ENCODE data around the gene FOXP3. TPM values are rescaled to one million over a fixed set of nuclear protein-coding genes. Genes with fewer than 3 reads are reported as not detected.

The FOXP3 gene
- total RNA-seq, 1 experiment from 2014 or later = 0.14 TPM

GRCh38 chrX:49206543-49206942, 58.0 kb downstream of the FOXP3 start:
- DNase-seq = no peak
- Histone ChIP-seq H3K27me3 (ENCODE audit: control insufficient read depth, insufficient read depth, low read length) (no peaks in the 10 kb centered on the region), H3K4me3 (ENCODE audit: insufficient read depth, low read depth, low read length) (no peak overlapping the region), H3K36me3 (replicated peaks; ENCODE audit: control insufficient read depth, insufficient read depth, low read length) (no peaks in the 10 kb centered on the region)

GRCh38 chrX:49205443-49205842, 59.1 kb downstream of the FOXP3 start:
- H3K4me3 ChIP-seq (ENCODE audit: insufficient read depth, low read depth, low read length) = no peak overlapping the region
- no peak for DNase-seq
- no peaks in the 10 kb centered on the region for H3K27me3 ChIP-seq (ENCODE audit: control insufficient read depth, insufficient read depth, low read length)
- H3K36me3 ChIP-seq (replicated peaks; ENCODE audit: control insufficient read depth, insufficient read depth, low read length) = no peaks in the 10 kb centered on the region

DNA sequence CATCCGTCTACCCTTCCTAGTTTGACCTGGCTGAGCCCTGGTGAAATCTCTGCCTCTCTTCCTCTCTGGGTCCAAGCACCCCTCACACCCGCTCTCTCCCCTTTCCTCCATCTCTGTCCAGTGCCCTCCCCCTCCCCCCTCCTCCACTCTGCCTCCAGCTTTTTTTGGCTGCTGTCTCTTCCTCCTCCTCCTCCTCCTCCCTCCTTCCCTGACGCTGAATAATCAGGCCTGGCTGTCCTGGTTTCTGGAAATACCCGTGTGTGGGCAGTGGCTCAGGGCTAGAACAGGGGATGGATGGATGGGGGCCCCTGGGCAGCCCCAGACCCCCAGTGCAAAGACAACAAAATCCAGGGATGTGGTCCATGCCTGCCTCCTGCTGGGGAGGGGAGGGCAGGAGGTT, 59.8 kb downstream of the FOXP3 start:
- no peak for DNase-seq

GRCh38 chrX:49204017-49204416, 60.5 kb downstream of the FOXP3 start:
- H3K27me3 ChIP-seq (ENCODE audit: control insufficient read depth, insufficient read depth, low read length) = peaks cover 2% of the 10 kb centered on the region; the same call in 1 of the 2 replicates
- no peak for DNase-seq
- H3K4me3 ChIP-seq (ENCODE audit: insufficient read depth, low read depth, low read length) = no peak overlapping the region
- no peaks in the 10 kb centered on the region for H3K36me3 ChIP-seq (replicated peaks; ENCODE audit: control insufficient read depth, insufficient read depth, low read length)

More for the DNA sequence above, 59.8 kb downstream of the FOXP3 start:
- no peaks in the 10 kb centered on the region for H3K36me3 ChIP-seq (replicated peaks; ENCODE audit: control insufficient read depth, insufficient read depth, low read length)
- no peaks in the 10 kb centered on the region for H3K27me3 ChIP-seq (ENCODE audit: control insufficient read depth, insufficient read depth, low read length)
- H3K4me3 ChIP-seq (ENCODE audit: insufficient read depth, low read depth, low read length) = no peak overlapping the region

GRCh38 chrX:49203536-49203935, 61.0 kb downstream of the FOXP3 start:
- H3K36me3 ChIP-seq (replicated peaks; ENCODE audit: control insufficient read depth, insufficient read depth, low read length) = no peaks in the 10 kb centered on the region
- no peak overlapping the region for H3K4me3 ChIP-seq (ENCODE audit: insufficient read depth, low read depth, low read length)
- no peak for DNase-seq
- peaks cover 4% of the 10 kb centered on the region; the same call in 1 of the 2 replicates for H3K27me3 ChIP-seq (ENCODE audit: control insufficient read depth, insufficient read depth, low read length)

DNA sequence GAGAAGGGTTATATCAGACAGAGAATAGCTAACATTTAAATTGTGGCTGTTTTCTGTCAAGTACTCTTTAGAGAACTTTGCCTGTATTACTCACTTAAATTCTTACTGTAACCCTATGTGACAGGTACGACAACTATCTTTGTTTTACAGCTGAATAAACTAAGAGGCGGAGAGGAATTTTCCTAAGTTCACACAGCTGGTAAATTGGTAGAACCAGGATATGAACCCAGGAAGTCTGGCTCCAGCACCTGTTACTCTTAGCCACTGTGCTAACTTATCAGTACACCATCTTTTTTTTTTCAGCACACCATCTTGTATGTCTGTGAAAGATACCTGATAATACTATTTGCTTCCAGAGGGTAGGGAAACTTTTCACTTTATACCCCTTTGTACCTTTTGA, 62.5 kb downstream of the FOXP3 start:
- H3K4me3 ChIP-seq (ENCODE audit: insufficient read depth, low read depth, low read length) = no peak overlapping the region
- no peak for DNase-seq
- H3K36me3 ChIP-seq (replicated peaks; ENCODE audit: control insufficient read depth, insufficient read depth, low read length) = no peaks in the 10 kb centered on the region

More for the DNA sequence above, 62.5 kb downstream of the FOXP3 start:
- peaks cover 4% of the 10 kb centered on the region; the same call in 1 of the 2 replicates for H3K27me3 ChIP-seq (ENCODE audit: control insufficient read depth, insufficient read depth, low read length)

Other genes starting within 250 kb of the FOXP3 start
- 41.6 and 45.9 TPM in 2 replicates for gene TFE3, start 221.4 kb downstream of the FOXP3 start, total RNA-seq (2014; rRNA removed; shearing (Covaris generic))
- 4.7 and 5.8 TPM in 2 replicates for gene CCDC120, start 205.7 kb downstream of the FOXP3 start, total RNA-seq (2014; rRNA removed; shearing (Covaris generic))
- 6.3 and 6.7 TPM in 2 replicates for gene PRAF2, start 190.7 kb downstream of the FOXP3 start, total RNA-seq (2014; rRNA removed; shearing (Covaris generic))
- gene WDR45, start 184.8 kb downstream of the FOXP3 start, total RNA-seq (2014; rRNA removed; shearing (Covaris generic)) = 28.5 and 33.6 TPM in 2 replicates
- gene GPKOW, start 141.0 kb downstream of the FOXP3 start, total RNA-seq (2014; rRNA removed; shearing (Covaris generic)) = 24.4 and 31.4 TPM in 2 replicates
- gene MAGIX, start 102.0 kb downstream of the FOXP3 start, total RNA-seq (2014; rRNA removed; shearing (Covaris generic)) = 0.21 and 1.00 TPM in 2 replicates
- 1.1 and 1.5 TPM in 2 replicates for gene PLP2, start 92.8 kb downstream of the FOXP3 start, total RNA-seq (2014; rRNA removed; shearing (Covaris generic))
- gene PRICKLE3, start 78.3 kb downstream of the FOXP3 start, total RNA-seq (2014; rRNA removed; shearing (Covaris generic)) = 8.9 and 13.9 TPM in 2 replicates
- 1.7 and 1.9 TPM in 2 replicates for gene SYP, start 64.5 kb downstream of the FOXP3 start, total RNA-seq (2014; rRNA removed; shearing (Covaris generic))
- gene CACNA1F, start 31.4 kb downstream of the FOXP3 start, total RNA-seq (2014; rRNA removed; shearing (Covaris generic)) = 0.55 and 2.1 TPM in 2 replicates
- gene CCDC22, start 29.2 kb downstream of the FOXP3 start, total RNA-seq (2014; rRNA removed; shearing (Covaris generic)) = 11.1 and 13.7 TPM in 2 replicates
- 8.9 and 16.4 TPM in 2 replicates for gene PPP1R3F, start 5.1 kb upstream of the FOXP3 start, total RNA-seq (2014; rRNA removed; shearing (Covaris generic))
- not detected in 2 replicates for gene GAGE10, start 38.9 kb upstream of the FOXP3 start, total RNA-seq (2014; rRNA removed; shearing (Covaris generic))
- not detected in 2 replicates for gene GAGE12J, start 57.3 kb upstream of the FOXP3 start, total RNA-seq (2014; rRNA removed; shearing (Covaris generic))
- not detected in 2 replicates for gene GAGE13, start 66.9 kb upstream of the FOXP3 start, total RNA-seq (2014; rRNA removed; shearing (Covaris generic))

Measured in H7 (cell line).